HCT116 (cell line): Measurements from ENCODE around the gene MED12. TPM values are rescaled to one million over a fixed set of nuclear protein-coding genes. Genes with fewer than 3 reads are reported as not detected.

Source experiments
- ATAC-seq: fragments of 200-7000 bp; cut with Tn5 transposase; 2 replicates; pipeline ENCODE4 v1.9.1; 2020; ENCODE audit warnings: mild to moderate bottlenecking, moderate library complexity
- BruUV-seq: library from RNA; stranded (reverse); fragments of 400-500 nt; replicated peaks from 2 replicates; lab custom pipeline; 2021; lab: Mats Ljungman, UMichigan
- CTCF ChIA-PET: fragments of 300-600 bp; sonication (Branson Sonifier 250); formaldehyde crosslinking; loops from one replicate; lab custom pipeline; 2021; ENCODE audit warnings: antibody characterized with exemption; lab: Charles Lee
- POLR2A ChIA-PET: fragments of 300-600, 350-600 bp; sonication (Branson Sonifier 250); formaldehyde crosslinking; loops from one replicate; lab custom pipeline; 2021; ENCODE audit warnings: antibody characterized with exemption; lab: Charles Lee
- RAD21 ChIA-PET, 2 experiments: fragments of 300-600 bp; sonication (Branson Sonifier 250); formaldehyde crosslinking; loops; one replicate each; lab custom pipeline; 2023; ENCODE audit warnings: low total read pairs in 2 of 2; ENCODE audit not compliant: uncharacterized antibody in 2 of 2, unreplicated experiment in 2 of 2, low non-redundant PET in 1 of 2; lab: Charles Lee
- DNase-seq: peaks from one replicate; pipeline ENCODE4 v3.0.0-alpha.2; 2010; ENCODE audit warnings: low read depth, low spot score
- H2AFZ ChIP-seq: fragments of 200-600 bp; shearing (Covaris generic), sonication (generic); 2 replicates; pipeline ENCODE4 v1.6.1; 2017; ENCODE audit warnings: low read depth, mixed run types, mixed read lengths, antibody characterized with exemption, low read length; ENCODE audit not compliant: poor library complexity, severe bottlenecking
- H3K27ac ChIP-seq: 2 replicates; pipeline ENCODE4 v1.5.1; 2012; ENCODE audit warnings: low read depth, low read length
- H3K27me3 ChIP-seq: fragments of 200-600 bp; sonication (generic); 2 replicates; pipeline ENCODE4 v1.6.1; 2016; ENCODE audit warnings: mixed run types, low read length, mixed read lengths; ENCODE audit not compliant: insufficient read depth
- H3K36me3 ChIP-seq, 2 experiments: fragments of 200-500 bp in 1 of 2; fragments of 200-600 bp in 1 of 2; sonication (Bioruptor generic) in 1 of 2; sonication (generic) in 1 of 2; 2 replicates each; pipeline versions ENCODE4 v1.5.1 to v1.6.1; 2014 to 2016; ENCODE audit warnings: low read length in 2 of 2, inconsistent platforms in 1 of 2, mixed read lengths in 1 of 2, mixed run types in 1 of 2; ENCODE audit not compliant: insufficient read depth in 2 of 2, control insufficient read depth in 1 of 2
- H3K4me1 ChIP-seq, 2 experiments: fragments of 200-600 bp in 1 of 2; sonication (generic) in 1 of 2; 2 replicates each; pipeline versions ENCODE4 v1.5.1 to v1.6.1; 2012 to 2017; ENCODE audit warnings: low read length in 2 of 2, inconsistent platforms in 1 of 2, mild to moderate bottlenecking in 1 of 2, mixed read lengths in 1 of 2, mixed run types in 1 of 2, moderate library complexity in 1 of 2; ENCODE audit not compliant: insufficient read depth in 2 of 2, control insufficient read depth in 1 of 2
- H3K4me2 ChIP-seq: fragments of 200-600 bp; sonication (generic); 2 replicates; pipeline ENCODE4 v1.6.1; 2017; ENCODE audit warnings: mixed run types, low read length, mixed read lengths
- H3K4me3 ChIP-seq, 2 experiments: fragments of 200-600 bp in 1 of 2; sonication (generic) in 1 of 2; replicated peaks in 1 of 2; 2 replicates each; pipeline ENCODE4 v1.5.1; 2011 to 2016; ENCODE audit warnings: low read length in 2 of 2, control low read depth in 1 of 2, low read depth in 1 of 2, mild to moderate bottlenecking in 1 of 2, mixed read lengths in 1 of 2, mixed run types in 1 of 2
- H3K79me2 ChIP-seq: fragments of 200-600 bp; sonication (generic); 2 replicates; pipeline ENCODE4 v1.6.1; 2017; ENCODE audit warnings: mild to moderate bottlenecking, mixed run types, low read length, moderate library complexity, mixed read lengths; ENCODE audit not compliant: insufficient read depth
- H3K9ac ChIP-seq: fragments of 200-600 bp; sonication (generic); 2 replicates; pipeline ENCODE4 v1.6.1; 2016; ENCODE audit warnings: low read length, mixed read lengths
- H3K9me2 ChIP-seq: fragments of 200-600 bp; sonication (generic), shearing (Covaris generic); 2 replicates; pipeline ENCODE4 v1.6.1; 2017; ENCODE audit warnings: mixed run types, mild to moderate bottlenecking, moderate library complexity; ENCODE audit not compliant: insufficient read depth
- H3K9me3 ChIP-seq, 2 experiments: fragments of 200-500 bp in 1 of 2; fragments of 200-600 bp in 1 of 2; sonication (Bioruptor generic) in 1 of 2; sonication (generic) in 1 of 2; 2 replicates each; pipeline ENCODE4 v1.6.1; 2014 to 2017; ENCODE audit warnings: low read length in 2 of 2, mixed read lengths in 2 of 2, inconsistent platforms in 1 of 2, low read depth in 1 of 2, mild to moderate bottlenecking in 1 of 2, mixed run types in 1 of 2, moderate library complexity in 1 of 2; ENCODE audit not compliant: control insufficient read depth in 1 of 2, insufficient read depth in 1 of 2
- H4K20me1 ChIP-seq: fragments of 200-600 bp; sonication (generic), shearing (Covaris generic); 2 replicates; pipeline ENCODE4 v1.6.1; 2017; ENCODE audit warnings: mixed run types, mild to moderate bottlenecking, moderate library complexity; ENCODE audit not compliant: insufficient read depth
- ATF3 ChIP-seq: IDR thresholded peaks from 2 replicates; pipeline ENCODE4 v1.6.1; 2012
- CBX3 ChIP-seq: IDR thresholded peaks from 2 replicates; pipeline ENCODE4 v1.6.1; 2012; ENCODE audit warnings: low read depth
- CEBPB ChIP-seq: IDR thresholded peaks from 2 replicates; pipeline ENCODE4 v1.6.1; 2012; ENCODE audit warnings: low read depth
- EGR1 ChIP-seq: IDR thresholded peaks from 2 replicates; pipeline ENCODE4 v1.6.1; 2012; ENCODE audit warnings: low read depth
- ELF1 ChIP-seq: IDR thresholded peaks from 2 replicates; pipeline ENCODE4 v1.6.1; 2012; ENCODE audit warnings: low read depth, borderline replicate concordance
- EZH2 ChIP-seq: fragments of 200-600 bp; sonication (generic); IDR thresholded peaks from 2 replicates; pipeline ENCODE4 v1.6.1; 2017; ENCODE audit warnings: antibody characterized with exemption, mixed run types
- EZH2phosphoT487 ChIP-seq: fragments of 200-600 bp; IDR thresholded peaks from 2 replicates; pipeline ENCODE4 v1.6.1; 2018; ENCODE audit warnings: antibody characterized with exemption, borderline replicate concordance
- FOSL1 ChIP-seq: IDR thresholded peaks from 2 replicates; pipeline ENCODE4 v1.6.1; 2012; ENCODE audit warnings: low read depth
- JUND ChIP-seq: IDR thresholded peaks from 2 replicates; pipeline ENCODE4 v1.6.1; 2012
- POLR2A ChIP-seq: IDR thresholded peaks from 2 replicates; pipeline ENCODE4 v1.7.0; 2011; ENCODE audit warnings: borderline replicate concordance; ENCODE audit not compliant: insufficient read depth, insufficient read length; ENCODE audit errors: extremely low read depth
- POLR2AphosphoS5 ChIP-seq: IDR thresholded peaks from 2 replicates; pipeline ENCODE4 v1.6.1; 2011; ENCODE audit warnings: mild to moderate bottlenecking, low read depth, low read length, moderate library complexity
- RAD21 ChIP-seq: IDR thresholded peaks from 2 replicates; pipeline ENCODE4 v1.6.1; 2012; ENCODE audit warnings: low read depth, mild to moderate bottlenecking
- SIN3A ChIP-seq: IDR thresholded peaks from 2 replicates; pipeline ENCODE4 v1.6.1; 2012; ENCODE audit warnings: low read depth
- SRF ChIP-seq: IDR thresholded peaks from 2 replicates; pipeline ENCODE4 v1.6.1; 2012; ENCODE audit warnings: low read depth
- TCF7L2 ChIP-seq: IDR thresholded peaks from 2 replicates; pipeline ENCODE4 v1.7.0; 2011; ENCODE audit warnings: borderline replicate concordance, inconsistent platforms; ENCODE audit not compliant: insufficient read depth, insufficient read length; ENCODE audit errors: extremely low read depth
- YY1 ChIP-seq: IDR thresholded peaks from 2 replicates; pipeline ENCODE4 v1.6.1; 2011; ENCODE audit warnings: low read length, low read depth, moderate library complexity, mild to moderate bottlenecking; ENCODE audit not compliant: insufficient replicate concordance; ENCODE audit errors: extremely low read depth
- ZNF274 ChIP-seq: fragments of 200-500 bp; sonication (Bioruptor generic); IDR thresholded peaks from 2 replicates; pipeline ENCODE4 v1.6.1; 2014; ENCODE audit warnings: mild to moderate bottlenecking, low read depth, low read length, inconsistent platforms
- intact Hi-C: fragments of 100-400 bp; cut with micrococcal nuclease; formaldehyde crosslinking; loops from 2 replicates; pipeline ENCODE4 v1.10.0; 2022
- total RNA-seq: library from RNA; stranded (reverse); gene quantifications from one replicate; pipeline ENCODE4 v1.2.1, GENCODE V29; 2021; ENCODE audit not compliant: unreplicated experiment
- TF ChIP-seq, protein P1 (sequence below): IDR thresholded peaks from 2 replicates; pipeline ENCODE4 v1.6.1; 2011; ENCODE audit warnings: mild to moderate bottlenecking, low read length, moderate library complexity; ENCODE audit not compliant: insufficient replicate concordance; ENCODE audit errors: extremely low read depth
- TF ChIP-seq, protein P2 (sequence below): IDR thresholded peaks from 2 replicates; pipeline ENCODE4 v1.6.1; 2012
- TF ChIP-seq, protein P3 (sequence below): IDR thresholded peaks from 2 replicates; pipeline ENCODE4 v1.6.1; 2012; ENCODE audit warnings: low read depth

MED12 gene
- total RNA-seq, 1 experiment from 2014 or later, result 32.8 TPM

DNA sequence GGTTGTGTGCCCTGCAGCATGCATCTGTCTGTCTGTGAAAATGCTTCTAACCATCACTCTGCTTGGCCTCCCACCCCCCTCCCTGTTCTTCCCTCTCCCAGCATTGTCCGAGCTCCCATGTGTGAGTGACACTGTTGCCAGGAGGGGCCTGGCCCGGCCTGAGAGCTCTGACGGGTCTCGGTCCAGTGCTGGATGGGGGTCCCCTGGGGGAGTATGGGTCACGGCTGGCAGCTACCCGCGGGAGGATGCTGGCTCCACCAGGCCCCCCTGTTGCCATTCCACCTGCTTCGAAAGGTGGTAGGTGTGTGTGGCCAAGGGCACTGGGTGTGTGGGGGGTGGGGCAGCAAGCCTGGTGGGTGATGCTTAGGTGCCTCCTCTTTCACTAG lies 29.9 kb downstream of the MED12 start:
- intact Hi-C loops, result no loop called here
- Histone ChIP-seq H3K36me3 (no peaks in the 10 kb centered on the region), H2AFZ (no peak overlapping the region), H3K27ac (no peak overlapping the region), H3K9me3 (no peaks in the 10 kb centered on the region), H3K27me3 (no peaks in the 10 kb centered on the region), H3K4me2 (no peak overlapping the region), H4K20me1 (no peaks in the 10 kb centered on the region), H3K9me2 (no peaks in the 10 kb centered on the region), H3K79me2 (no peaks in the 10 kb centered on the region), H3K4me1 (peaks cover 4 to 15% of the 10 kb centered on the region in 2 experiments; a peak in 3 of 4 replicates), H3K4me3 (no peak overlapping the region), H3K9ac (no peak overlapping the region)
- no peak for ATAC-seq
- TF ChIP-seq EZH2 (no peak), TCF7L2 (no peak), SIN3A (no peak), CEBPB (no peak), ZNF274 (no peak), JUND (no peak), POLR2AphosphoS5 (no peak), EZH2phosphoT487 (no peak), FOSL1 (no peak), ATF3 (no peak), ELF1 (no peak), SRF (no peak), POLR2A (no peak), RAD21 (no peak), YY1 (no peak), EGR1 (no peak), CBX3 (no peak)
- TF ChIP-seq, protein P1, sequence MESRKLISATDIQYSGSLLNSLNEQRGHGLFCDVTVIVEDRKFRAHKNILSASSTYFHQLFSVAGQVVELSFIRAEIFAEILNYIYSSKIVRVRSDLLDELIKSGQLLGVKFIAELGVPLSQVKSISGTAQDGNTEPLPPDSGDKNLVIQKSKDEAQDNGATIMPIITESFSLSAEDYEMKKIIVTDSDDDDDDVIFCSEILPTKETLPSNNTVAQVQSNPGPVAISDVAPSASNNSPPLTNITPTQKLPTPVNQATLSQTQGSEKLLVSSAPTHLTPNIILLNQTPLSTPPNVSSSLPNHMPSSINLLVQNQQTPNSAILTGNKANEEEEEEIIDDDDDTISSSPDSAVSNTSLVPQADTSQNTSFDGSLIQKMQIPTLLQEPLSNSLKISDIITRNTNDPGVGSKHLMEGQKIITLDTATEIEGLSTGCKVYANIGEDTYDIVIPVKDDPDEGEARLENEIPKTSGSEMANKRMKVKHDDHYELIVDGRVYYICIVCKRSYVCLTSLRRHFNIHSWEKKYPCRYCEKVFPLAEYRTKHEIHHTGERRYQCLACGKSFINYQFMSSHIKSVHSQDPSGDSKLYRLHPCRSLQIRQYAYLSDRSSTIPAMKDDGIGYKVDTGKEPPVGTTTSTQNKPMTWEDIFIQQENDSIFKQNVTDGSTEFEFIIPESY, result no peak
- TF ChIP-seq, protein P2, sequence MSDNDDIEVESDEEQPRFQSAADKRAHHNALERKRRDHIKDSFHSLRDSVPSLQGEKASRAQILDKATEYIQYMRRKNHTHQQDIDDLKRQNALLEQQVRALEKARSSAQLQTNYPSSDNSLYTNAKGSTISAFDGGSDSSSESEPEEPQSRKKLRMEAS, result no peak
- TF ChIP-seq, protein P3, sequence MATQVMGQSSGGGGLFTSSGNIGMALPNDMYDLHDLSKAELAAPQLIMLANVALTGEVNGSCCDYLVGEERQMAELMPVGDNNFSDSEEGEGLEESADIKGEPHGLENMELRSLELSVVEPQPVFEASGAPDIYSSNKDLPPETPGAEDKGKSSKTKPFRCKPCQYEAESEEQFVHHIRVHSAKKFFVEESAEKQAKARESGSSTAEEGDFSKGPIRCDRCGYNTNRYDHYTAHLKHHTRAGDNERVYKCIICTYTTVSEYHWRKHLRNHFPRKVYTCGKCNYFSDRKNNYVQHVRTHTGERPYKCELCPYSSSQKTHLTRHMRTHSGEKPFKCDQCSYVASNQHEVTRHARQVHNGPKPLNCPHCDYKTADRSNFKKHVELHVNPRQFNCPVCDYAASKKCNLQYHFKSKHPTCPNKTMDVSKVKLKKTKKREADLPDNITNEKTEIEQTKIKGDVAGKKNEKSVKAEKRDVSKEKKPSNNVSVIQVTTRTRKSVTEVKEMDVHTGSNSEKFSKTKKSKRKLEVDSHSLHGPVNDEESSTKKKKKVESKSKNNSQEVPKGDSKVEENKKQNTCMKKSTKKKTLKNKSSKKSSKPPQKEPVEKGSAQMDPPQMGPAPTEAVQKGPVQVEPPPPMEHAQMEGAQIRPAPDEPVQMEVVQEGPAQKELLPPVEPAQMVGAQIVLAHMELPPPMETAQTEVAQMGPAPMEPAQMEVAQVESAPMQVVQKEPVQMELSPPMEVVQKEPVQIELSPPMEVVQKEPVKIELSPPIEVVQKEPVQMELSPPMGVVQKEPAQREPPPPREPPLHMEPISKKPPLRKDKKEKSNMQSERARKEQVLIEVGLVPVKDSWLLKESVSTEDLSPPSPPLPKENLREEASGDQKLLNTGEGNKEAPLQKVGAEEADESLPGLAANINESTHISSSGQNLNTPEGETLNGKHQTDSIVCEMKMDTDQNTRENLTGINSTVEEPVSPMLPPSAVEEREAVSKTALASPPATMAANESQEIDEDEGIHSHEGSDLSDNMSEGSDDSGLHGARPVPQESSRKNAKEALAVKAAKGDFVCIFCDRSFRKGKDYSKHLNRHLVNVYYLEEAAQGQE, result no peak
- ChIA-PET RAD21 (no interaction called here), CTCF (no interaction called here), POLR2A (no interaction called here)
- no peak for DNase-seq
- BruUV-seq, result no TSS peak
